Measurements from ENCODE around the gene ANO7. TPM values are rescaled to one million over a fixed set of nuclear protein-coding genes. Genes with fewer than 3 reads are reported as not detected.
"Not testable (repeated sequence)": the region's sequence is repeated elsewhere in the genome, so short reads cannot be mapped to it uniquely, and the experiment has no call there.

The ANO7 gene
- total RNA-seq, 1 donor from 2014 or later: 0.45 TPM

DNA sequence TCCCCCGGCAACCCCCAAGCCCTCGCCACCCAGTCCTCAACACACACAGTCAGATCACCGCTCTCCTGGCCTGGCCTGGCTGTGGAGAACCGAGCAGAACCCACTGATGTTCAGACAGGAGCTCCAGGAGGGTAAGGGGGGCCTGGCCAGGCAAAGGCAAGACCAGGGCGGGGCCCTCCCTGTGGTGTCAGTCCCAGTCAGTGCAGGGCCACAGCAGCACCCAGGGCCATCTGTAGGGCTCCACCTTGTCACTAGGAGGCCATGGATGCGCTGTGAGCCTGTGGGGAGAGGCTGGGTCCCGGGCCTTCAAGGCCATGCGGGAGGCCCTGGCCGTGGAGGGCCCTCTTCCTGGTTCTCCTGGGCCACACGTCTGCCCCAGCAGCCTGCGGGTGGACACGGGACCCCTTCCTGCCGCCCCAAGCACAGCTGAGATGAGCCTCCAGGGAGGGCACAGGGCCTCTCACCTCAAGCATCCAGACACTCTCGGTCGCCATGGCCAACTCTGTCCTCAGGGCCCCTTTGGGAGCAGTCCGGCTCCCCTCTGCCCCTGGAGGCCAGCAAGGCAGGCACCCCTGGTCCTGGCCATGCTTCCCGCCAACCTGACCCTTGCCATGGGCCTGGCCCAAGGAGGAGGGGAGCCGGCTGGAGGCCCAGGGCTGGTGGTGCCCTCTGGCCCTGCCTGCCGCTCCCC, 2.0 kb downstream of the ANO7 start:
- no peak for DNase-seq (ENCODE audit: low read depth)

DNA sequence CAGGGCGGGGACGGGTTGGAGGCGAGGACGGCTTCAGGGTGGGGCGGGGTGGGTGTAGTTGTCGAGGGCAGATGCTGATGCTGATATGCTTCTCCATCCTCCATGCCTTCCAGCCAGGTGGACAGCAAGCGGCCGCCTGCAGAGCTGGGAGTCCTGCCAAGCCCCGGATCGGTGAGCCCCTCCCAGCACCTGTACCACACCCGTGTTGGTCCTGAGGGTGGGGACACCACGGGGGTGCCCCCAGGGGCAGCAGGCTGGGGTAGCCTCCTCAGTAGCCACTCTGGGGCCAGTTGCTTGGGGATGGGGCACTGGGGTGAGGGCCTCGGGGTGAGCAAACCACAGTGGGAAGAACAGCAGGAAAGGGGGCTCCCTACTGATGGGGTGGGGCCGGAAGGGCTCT, 2.6 kb downstream of the ANO7 start:
- no peak for DNase-seq (ENCODE audit: low read depth)

DNA sequence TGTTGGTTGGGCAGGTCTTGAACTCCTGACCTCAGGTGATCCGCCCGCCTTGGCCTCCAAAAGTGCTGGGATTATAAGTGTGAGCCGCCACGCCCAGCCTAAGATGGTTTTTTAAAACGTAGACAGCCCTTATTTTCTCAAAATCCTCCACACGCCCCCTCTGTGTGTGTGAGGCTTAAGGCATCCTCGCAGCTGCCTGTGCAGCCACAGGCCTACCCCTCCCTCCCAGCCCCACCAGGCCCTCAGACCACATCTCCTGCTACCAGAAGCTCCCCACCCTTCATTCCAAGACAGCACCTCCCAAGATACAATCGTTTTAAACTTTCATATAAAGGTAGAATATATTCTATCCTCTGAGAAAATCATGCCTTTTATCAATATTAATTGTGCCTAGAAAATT, 4.8 kb downstream of the ANO7 start:
- DNase-seq (ENCODE audit: low read depth): peak; percentile 41

DNA sequence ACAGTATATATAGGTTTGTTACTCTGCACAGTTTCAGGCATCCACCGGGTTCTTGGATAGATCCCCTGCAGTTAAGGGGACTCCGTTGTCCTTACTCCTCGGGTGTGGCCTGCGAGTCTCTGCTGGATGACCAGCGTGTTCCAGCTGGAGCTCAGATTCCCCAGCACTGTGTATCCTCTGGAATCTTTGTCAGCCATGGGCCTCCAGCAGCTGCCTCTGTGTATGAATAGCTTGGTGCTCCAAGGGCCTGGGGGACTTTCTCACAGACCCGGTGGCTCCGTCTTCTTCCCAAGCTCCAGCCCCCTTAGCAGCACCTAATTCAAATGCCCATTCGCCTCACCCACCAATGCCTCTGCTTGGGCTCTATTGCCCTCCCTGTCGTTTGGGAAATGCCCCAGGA, 6.3 kb downstream of the ANO7 start:
- peak; percentile 53 for DNase-seq (ENCODE audit: low read depth)

DNA sequence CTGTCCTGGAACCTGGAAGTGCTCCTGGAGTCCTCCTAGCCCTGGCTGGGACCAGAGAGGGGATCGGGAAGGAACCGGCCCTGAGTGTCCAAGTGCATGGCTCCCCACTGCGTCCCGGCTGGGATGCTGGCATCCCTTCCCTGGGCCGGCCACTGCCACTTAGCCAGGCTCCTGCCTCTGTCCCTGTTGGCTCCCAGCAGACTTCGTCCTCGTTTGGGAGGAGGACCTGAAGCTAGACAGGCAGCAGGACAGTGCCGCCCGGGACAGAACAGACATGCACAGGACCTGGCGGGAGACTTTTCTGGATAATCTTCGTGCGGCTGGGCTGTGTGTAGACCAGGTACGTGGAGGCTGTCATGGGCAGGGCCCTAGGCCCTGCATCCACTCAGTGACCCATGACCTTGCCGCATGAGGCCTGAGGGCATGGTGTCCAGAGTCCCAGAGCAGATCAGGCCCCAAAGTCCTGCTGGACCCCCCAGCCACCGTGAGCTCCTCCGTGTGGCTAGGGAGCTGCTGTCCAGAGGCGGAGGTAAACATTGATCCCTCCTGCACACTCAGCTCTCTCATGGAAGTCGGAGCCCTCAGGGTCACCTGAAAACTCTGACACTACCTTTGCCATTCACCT, 7.1 kb downstream of the ANO7 start:
- no peak for DNase-seq (ENCODE audit: low read depth)

DNA sequence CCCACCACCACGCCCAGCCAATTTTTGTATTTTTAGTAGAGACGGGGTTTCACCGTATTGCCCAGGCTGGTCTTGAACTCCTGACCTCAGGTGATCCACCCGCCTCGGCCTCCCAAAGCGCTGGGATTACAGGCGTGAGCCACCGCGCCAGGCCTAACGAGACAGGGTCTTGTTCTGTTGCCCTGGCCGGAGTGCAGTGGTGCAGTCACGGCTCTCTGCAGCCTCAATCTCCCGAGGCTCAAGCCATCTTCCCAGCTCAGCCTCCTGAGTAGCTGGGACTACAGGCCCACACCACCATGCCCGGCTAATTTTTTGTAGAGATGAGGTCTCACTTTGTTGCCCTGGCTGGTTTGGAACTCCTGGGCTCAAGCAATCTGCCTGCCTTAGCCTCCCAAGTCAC, 8.8 kb downstream of the ANO7 start:
- not testable (repeated sequence) for DNase-seq (ENCODE audit: low read depth)

DNA sequence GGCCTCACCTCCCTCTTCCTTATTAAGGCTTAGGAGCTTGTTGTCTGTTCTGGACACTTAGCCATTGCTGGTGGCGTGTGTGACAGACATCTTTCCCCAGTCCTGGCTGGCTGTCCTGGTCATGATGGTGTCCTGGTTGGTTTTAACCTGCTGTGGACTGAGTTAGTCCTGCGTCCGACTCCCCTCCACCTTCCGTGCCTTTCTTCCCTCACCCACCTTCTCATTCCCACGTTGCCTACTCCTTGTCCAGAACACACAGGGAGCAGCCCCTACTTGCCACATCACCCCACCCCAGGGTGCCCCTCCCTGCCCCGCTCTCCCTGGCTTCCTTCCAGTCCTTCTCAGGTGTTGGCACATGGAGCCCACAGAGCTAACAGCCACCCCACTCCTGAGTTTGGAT, 9.5 kb downstream of the ANO7 start:
- no peak for DNase-seq (ENCODE audit: low read depth)

DNA sequence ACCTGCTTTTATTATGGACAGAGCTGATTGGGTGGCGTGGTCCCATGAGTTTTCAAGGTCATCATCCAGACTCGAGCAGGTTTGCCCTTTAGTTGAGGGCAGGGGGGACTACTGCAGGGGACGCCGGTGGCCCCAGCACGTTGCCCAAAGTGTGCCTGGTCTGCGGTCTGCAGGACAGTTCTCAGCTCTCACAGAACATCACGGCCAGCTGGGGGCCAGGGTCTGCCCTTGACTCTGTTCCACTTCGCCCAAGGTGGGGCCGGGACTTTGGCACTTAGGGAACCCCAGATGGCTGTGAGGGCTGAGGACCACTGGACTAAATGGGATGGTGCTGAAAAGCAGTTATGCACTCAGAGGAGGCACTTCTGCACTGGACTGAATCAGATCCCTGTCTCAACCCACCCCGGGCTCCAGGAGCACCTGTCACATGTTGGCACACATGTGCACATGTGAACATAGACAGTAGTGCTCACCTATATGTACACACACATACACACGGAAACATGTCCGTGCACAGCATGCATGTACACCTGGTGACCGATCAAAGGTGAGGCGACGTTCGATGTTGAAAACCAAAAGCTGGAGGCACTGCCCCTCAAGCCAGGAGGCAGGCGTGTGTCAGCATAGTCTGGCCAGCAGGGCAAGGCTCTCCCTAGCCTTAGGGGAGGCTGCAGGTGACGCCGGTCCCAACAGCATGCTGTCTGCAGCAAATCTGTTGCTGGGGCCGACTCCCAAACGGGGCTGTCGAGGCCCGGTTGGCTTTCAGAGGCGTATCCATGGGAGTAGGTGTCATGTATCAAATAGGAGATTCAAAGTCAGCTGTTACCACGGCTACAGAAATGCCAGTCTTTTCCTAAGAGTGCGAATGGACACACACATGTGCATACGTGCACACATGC, 10.2 kb downstream of the ANO7 start:
- DNase-seq (ENCODE audit: low read depth): no peak

DNA sequence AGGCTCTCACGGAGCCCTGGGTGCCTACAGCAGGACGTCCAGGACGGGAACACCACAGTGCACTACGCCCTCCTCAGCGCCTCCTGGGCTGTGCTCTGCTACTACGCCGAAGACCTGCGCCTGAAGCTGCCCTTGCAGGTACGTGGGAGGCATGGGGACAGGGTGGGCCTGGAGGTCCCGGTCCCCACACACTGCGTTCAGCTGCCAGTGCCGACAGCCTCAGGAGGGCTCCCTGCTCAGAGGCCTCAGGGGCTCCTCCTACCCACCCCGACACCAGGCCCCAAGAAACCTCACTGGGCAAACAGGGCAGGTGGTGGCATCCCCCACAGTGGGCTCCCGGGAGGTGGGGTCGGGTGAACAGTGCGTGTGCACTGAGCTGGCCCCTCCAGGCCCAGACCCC, 10.8 kb downstream of the ANO7 start:
- no peak for DNase-seq (ENCODE audit: low read depth)

DNA sequence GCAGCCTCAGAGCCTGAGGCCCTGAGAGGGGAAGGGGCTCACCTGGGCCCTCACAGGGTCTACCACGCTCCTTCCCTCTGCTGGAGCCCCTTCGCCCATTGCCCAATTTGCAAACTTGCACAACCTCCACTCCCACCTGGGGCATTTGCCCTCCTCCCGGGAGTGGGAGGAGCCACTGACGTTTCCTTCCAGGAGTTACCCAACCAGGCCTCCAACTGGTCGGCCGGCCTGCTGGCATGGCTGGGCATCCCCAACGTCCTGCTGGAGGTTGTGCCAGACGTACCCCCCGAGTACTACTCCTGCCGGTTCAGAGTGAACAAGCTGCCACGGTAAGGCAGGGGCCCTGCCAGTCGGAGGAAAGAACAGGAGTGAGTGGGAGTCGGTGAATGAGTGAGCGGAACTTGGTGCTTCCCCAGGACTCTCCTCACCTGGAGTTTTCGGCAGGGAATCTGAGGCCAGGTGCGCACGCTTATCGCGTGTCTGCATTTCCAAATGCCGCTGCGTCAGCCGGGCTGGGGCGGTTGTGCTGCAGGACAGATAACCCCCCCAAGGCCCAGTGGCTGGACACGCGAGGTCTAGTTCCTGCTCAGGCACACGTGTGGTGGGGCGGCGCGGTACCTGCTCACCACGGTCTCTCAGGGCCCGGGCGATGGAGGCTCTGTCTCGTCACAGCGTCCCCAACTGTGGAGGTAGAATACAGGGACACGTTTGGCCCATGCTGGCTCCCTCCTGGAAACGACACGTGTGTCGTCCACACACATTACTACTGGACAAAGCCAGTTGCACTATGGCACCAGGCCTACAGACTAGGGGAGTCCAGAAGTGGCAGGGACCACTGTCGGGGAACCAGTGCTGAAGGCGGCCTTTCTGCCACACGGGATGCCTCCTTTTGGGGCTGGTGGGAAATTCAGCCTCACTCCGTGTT, 11.7 kb downstream of the ANO7 start:
- DNase-seq (ENCODE audit: low read depth): no peak

DNA sequence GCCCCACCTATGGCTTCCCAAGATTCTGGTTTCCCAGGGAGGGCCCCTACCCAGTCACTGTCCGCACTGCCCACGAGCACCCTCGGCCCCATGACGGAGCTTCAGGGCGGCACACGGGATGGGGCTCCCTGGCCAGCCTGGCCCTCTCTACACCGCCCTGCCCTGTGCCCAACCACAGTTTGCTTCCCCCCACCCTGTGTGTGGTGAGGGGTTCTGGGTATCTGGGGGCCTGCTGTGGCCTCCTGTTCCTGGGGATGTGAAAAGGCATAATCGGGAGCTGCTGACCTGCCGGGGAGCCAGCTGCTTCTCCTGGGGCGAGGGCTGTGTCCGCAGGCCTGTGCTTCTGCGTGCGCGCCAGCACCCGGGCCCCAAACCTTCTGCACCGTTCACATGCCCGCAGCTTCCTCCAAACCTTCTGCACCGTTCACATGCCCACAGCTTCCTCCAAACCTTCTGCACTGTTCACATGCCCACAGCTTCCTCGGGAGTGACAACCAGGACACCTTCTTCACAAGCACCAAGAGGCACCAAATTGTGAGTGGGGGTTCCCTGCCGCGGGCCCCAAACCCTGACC, 12.4 kb downstream of the ANO7 start:
- no peak for DNase-seq (ENCODE audit: low read depth)

DNA sequence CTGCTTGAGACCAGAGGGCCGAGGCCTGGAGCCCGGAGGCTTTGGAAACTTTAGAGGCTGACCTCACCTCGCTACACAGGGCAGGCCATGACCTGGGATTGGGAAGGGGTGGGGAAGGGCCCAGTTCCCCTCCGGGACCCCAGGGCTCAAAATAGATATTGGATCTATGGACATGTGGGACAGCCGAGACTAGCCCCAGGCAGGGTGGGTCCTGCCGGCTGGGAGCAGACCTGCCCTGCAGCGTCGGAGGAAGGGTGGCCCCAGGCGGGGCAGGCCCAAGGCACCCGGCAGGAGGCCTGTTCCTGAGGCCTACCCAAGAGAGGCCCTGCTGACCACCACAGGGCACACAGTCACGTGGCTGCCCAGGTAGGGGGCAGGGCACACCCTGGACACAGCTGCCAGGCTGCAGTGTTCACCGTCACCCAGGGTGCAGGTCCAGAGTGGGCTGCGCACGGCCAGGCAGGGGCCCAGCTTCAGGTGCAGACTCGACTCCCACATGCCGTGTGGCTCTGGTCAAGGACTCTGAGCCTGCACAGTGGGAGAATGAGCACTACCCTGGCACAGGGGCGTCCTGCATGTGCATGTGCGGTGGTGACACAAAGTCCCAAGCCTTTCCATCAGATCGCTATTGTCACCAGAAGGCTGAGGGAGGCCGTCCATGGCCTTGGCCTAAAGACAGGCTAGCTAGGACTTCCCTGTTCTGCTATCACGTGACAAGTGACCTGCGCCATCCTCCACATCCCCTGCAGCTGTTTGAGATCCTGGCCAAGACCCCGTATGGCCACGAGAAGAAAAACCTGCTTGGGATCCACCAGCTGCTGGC, 13.2 kb downstream of the ANO7 start:
- DNase-seq (ENCODE audit: low read depth): no peak

DNA sequence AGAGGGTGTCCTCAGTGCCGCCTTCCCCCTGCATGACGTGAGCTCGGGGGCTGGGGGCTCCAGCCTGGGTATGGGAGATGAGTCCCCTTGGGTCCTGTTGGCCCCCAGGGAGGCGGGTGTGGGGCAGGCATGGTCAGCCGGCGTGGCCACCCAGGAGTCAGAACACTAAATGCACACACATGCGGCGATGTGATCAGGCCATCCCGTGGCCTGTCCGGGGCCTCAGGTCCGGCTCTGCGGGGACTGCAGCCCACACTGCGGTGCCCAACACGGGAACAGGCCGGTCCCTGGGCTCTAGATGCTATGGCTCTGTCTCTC, 13.8 kb downstream of the ANO7 start:
- no peak for DNase-seq (ENCODE audit: low read depth)

DNA sequence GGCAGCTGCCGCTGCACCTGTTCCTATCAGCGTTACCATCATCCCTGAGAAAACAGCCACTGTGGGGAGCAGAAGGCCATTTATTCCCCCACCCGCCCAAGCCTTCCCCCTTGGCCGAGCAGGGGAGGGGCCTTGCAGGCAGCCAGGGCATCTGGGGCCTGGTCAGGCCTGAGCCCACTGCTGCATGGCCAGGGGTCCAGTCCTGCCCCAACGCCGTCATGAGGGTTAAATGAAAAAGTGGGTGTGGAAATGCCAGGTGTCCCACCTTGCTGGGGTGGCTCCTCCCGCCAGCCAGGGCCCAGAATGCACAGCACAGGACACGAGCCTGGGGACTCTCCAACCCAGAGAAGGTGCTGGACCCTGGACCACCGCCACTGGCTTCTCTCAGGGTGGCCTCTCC, 14.2 kb downstream of the ANO7 start:
- no peak for DNase-seq (ENCODE audit: low read depth)

DNA sequence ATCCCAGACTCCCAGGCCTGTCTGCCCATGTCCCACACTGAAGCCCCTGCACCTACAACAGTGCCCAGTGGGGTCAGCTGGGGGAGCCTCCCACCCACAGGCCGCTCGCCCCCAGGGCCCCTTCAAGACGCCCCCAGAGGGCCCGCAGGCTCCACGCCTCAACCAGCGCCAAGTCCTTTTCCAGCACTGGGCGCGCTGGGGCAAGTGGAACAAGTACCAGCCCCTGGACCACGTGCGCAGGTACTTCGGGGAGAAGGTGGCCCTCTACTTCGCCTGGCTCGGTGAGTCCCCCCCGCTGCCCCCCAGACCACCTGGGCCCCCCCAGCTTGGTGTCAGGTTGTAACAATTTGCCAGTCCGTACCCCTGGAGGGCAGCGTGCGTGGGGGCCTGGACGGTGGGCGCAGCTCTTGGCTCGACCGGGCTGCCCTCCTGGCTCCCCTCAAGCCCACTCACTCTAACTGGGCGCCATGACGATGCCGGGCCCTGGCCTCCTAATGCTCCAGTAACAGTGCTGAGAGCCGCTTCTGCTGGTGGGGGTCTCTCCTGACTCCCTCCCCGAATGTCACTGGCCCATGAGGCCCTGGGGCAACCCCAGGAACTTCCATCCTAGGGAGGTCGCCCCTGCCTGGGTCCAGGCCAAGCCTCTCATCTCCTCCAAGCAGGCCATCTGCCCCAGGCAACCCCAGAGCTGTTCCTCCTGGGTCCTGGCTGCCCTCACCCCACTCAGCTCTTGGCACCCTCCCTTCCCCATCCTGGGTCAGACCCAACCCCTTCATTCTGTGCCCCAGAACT, 14.9 kb downstream of the ANO7 start:
- DNase-seq (ENCODE audit: low read depth): no peak

DNA sequence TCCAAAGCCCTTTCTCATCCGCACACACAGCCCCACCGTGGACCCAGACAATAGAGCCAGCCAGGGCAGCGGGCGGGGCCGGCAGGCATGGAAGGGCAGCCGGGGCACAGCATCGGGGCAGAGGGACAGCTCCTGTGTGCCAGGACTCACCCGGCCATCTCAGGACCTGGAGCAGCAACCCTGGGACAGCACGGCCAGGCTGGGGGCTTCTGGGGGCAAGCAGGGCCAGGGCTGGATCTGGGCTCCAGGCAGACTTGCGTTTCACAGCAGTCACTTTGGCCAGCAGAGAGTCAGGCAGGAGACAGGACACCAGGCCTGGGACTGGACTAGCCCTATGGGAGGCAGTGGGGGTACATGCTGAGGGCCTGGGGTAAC, 15.5 kb downstream of the ANO7 start:
- no peak for DNase-seq (ENCODE audit: low read depth)

DNA sequence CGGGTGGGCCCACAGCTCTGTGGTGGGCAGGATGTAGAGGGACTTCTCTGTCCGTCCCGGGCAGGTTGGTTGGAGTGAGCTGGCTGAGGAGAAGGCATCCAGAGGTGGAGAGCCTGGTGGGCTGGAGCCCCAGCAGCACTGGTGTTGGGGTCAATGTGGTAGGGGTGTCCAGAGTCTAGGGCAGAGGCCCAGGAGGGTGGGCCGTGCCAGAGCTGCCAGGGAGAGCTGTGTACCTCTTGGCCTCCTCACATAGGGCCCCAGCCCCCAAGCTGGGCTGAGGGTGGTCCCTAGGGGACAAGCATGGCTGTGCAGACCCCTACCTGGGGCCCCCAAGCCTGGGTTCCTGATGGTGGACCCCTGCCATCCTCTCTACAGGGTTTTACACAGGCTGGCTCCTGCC, 16.0 kb downstream of the ANO7 start:
- DNase-seq (ENCODE audit: low read depth): no peak

DNA sequence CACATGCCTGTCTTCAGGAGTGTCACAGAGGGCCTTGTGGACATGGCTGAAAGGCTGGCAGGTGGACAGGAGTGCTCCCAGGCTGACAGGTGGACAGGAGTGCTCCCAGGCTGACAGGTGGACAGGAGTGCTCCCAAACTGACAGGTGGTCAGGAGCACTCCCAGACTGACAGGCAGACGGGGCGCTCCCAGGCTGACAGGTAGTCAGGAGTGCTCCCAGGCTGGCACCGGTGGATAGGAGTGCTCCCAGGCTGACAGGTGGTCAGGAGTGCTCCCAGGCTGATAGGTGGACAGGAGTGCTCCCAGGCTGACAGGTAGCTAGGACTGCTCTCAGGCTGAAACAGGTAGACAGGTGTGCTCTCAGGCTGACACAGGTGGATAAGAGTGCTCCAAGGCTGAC, 16.6 kb downstream of the ANO7 start:
- no peak for DNase-seq (ENCODE audit: low read depth)

DNA sequence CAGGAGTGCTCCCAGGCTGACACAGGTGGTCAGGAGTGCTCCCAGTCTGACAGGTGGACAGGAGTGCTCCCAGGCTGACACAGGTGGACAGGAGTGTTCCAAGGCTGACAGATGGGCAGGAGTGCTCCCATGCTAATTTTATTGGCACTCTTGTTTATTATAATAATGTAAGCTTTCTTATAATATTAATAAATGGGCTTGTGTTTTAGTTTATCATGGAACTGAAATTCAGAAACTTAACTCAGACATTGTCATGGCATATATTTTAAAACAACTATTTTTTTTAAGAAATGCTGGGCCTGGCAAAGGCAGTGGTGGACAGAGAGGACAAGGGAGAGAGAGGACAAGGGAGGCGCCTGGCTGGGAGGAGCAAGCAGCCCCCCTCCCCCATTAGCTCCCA, 18.7 kb downstream of the ANO7 start:
- DNase-seq (ENCODE audit: low read depth): no peak

Measured in myocyte (in vitro differentiated cells).